Left colon (tissue), 2 donors: ENCODE data around the gene STOX2. TPM values are rescaled to one million over a fixed set of nuclear protein-coding genes. Genes with fewer than 3 reads are reported as not detected.
"Not testable (repeated sequence)": the region's sequence is repeated elsewhere in the genome, so short reads cannot be mapped to it uniquely, and the experiment has no call there.

Experiments
- ATAC-seq: fragments of 200-7000 bp; cut with Tn5 transposase; one replicate; pipeline ENCODE4 v1.9.1; 2020; ENCODE audit warnings: mild to moderate bottlenecking, moderate library complexity
- DNase-seq, 2 donors: peaks; one replicate each; pipeline ENCODE4 v3.0.0-alpha.2; 2020
- intact Hi-C, 2 donors: fragments of 100-400 bp; cut with DNase I in 1 of 2; cut with micrococcal nuclease in 1 of 2; formaldehyde crosslinking; loops; one replicate each; pipeline versions ENCODE4 v1.11.2 to v1.14.0; 2022; cut with DNase I, micrococcal nuclease
- total RNA-seq, 2 donors: library from RNA; stranded (reverse); fragmentation: NEBNext Ultra II Directional; extraction: Animal tissue kit (Norgen Biotek cat#: 25700); gene quantifications; one replicate each; pipeline ENCODE4 v1.2.1, GENCODE V29; 2021
- donor health status: DM: no; HTN: no; CAD: no.
- donor health status: DM: yes; HTN: yes; CAD: no.

The STOX2 gene
- total RNA-seq, 2 donors from 2014 or later: 1.8 to 2.7 TPM

GRCh38 chr4:183924362-183925044 lies 19.4 kb downstream of the STOX2 start:
- DNase-seq (no peak), ATAC-seq (no peak)
- intact Hi-C loops: no loop called here

- intact Hi-C loops: no loop called here
- DNase-seq (no peak), ATAC-seq (no peak)
Measured at GRCh38 chr4:183926950-183927349, 21.8 kb downstream of the STOX2 start.

GRCh38 chr4:183932576-183932975 lies 27.5 kb downstream of the STOX2 start:
- DNase-seq: no peak
- intact Hi-C loops: no loop called here
- no peak for ATAC-seq

GRCh38 chr4:183934761-183935160 lies 29.7 kb downstream of the STOX2 start:
- DNase-seq (no peak), ATAC-seq (no peak)
- intact Hi-C loops: no loop called here

DNA sequence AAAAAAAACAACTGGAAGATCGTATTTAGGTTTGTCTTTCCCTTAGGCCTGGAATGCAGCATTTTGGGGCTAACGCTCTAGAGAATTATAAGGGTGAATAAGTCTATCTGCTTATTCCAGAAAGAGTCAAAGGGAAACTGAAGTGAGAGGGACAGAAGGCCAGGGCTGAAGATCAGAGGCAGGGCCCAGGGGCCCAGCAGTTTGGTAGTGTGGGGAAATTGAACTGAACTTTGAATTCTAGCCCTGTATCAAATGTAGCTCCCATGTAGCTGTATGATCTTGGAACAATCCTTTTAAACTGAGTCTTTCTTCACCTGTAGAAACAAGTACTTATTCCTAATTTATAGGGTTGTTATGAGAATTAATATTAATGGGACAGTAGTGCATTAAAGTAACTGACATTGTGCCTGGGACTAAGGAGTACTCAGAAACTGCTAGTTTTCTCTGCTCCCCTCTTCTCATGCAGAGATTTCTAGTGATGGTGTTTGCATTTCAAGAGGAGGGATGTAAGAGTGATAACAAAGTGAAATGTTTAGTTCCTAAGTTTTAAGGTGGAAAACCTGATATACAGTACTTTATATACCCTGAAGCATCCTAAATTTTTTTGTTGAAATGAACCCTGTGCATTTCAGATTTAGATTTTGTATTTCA lies 30.4 kb downstream of the STOX2 start:
- ATAC-seq (no peak), DNase-seq (no peak)
- intact Hi-C loops: no loop called here

DNA sequence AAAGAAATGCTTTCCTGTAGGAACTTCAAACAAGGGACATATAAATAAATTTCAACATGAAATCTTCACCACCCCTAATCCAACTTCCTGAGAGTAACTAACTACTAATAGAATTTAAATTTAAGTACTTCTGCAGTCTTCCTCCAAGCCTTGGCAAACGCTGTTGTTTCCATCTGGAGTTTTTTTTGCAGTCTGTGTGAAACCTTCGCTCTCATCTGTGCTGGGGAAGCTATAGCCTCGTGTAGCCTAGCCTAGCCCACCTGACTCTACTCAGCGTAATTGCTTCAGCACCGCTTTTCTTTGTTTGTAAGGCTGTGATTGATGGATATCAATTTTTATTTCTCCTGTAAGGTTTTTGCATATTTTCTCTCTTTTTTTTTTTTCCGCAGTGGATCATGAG lies 30.9 kb downstream of the STOX2 start:
- DNase-seq (no peak), ATAC-seq (no peak)
- intact Hi-C loops: no loop called here

GRCh38 chr4:183936574-183937345 lies 31.7 kb downstream of the STOX2 start:
- intact Hi-C loops: no loop called here
- DNase-seq (no peak), ATAC-seq (no peak)

DNA sequence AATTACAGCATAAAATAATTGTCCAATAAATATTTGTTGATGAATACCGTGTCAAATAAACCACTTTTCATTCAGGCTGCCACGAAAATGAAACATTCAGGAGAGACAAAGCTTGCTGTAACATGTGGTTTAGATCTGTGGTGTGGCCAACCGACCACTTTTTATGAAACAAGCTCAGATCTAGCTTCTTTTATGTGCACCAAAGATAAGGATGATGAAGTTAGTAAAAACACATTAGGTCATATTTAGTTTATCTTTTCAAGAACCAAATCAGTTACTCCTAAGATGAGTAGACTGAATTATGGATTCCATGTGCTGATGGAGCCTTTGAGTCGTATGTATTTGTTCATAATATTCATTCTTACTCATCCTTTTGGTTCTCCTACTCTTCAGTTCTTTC lies 35.8 kb downstream of the STOX2 start:
- ATAC-seq (no peak), DNase-seq (no peak)
- intact Hi-C loops: no loop called here

- DNase-seq: no peak
- ATAC-seq: no peak
- intact Hi-C loops: no loop called here
Measured at GRCh38 chr4:183941964-183942363, 36.9 kb downstream of the STOX2 start.

- no peak for DNase-seq
- intact Hi-C loops: no loop called here
- ATAC-seq: no peak
Measured at GRCh38 chr4:183945741-183946140, 40.6 kb downstream of the STOX2 start.

DNA sequence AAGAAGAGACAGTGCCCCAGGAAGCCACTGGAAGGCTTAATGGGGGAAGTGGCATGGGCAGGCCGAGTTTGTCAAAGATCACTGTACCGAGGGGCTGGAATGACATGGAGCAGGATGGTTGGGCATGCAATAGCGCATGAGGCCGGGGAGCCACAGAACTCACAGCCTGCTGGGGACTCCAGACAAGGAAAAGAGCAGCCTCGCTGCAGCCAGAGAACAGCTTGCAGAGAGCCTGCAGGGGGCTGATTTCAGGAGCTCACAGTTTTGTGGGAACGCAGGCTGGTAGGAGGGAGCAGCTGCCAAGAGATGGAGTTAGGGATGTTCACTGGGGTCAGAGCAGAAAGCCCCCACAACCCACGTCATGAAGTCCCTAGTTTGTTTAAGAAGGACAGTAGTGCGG lies 45.4 kb downstream of the STOX2 start:
- DNase-seq (no peak), ATAC-seq (no peak)
- intact Hi-C loops: no loop called here

- DNase-seq, ATAC-seq, intact Hi-C loops: not testable (repeated sequence)
Measured at GRCh38 chr4:183952652-183953051, 47.5 kb downstream of the STOX2 start.

- intact Hi-C loops: no loop called here
- no peak for ATAC-seq
- no peak for DNase-seq
Measured at GRCh38 chr4:183959319-183960045, 54.4 kb downstream of the STOX2 start.

DNA sequence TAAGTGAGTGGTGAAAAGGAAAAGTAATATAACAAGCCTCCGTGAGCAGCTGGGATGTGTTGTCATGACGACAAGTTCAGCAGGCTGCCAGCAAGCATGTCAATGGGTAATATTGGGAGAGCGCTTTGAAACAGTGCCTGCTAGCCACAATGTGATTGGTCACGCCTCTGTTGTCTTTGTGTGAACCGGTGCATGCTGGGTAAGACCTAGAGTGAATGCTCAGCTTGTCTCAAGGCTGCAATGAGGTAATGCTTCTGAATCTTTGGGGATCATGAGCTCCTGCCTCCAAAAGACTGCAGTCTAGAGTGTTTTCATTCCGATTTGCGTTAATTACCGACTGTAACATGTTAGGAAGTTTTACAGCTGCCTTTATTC lies 54.9 kb downstream of the STOX2 start:
- peak; percentile 76 for ATAC-seq
- peak; percentile 23 to 52 for DNase-seq
- intact Hi-C loops: no loop called here

GRCh38 chr4:183960962-183961541 lies 55.9 kb downstream of the STOX2 start:
- DNase-seq: peak in 1 of 2 donors; percentile 19
- intact Hi-C loops: no loop called here

DNA sequence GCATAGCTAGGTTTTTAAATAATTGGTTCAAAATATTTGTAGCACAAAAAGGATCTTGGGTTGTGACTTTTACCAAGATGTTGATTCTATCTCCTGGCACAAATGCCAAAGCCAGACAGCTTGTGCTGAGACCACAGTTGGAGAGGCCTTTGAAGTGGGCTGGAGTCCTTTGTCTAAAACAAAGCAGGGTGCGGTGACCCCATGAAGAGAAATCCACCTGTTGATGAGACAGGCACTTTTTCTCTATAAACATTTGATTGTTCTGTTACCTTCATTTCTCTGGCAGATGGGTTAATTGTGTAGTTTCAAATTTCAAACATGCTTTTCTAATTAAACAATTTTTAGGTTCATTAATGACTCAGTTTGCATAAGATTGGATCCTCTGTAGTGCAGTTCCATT lies 56.7 kb downstream of the STOX2 start:
- ATAC-seq: no peak
- intact Hi-C loops: no loop called here
- DNase-seq: no peak

More at GRCh38 chr4:183960962-183961541, 55.9 kb downstream of the STOX2 start:
- ATAC-seq: peak; percentile 35

DNA sequence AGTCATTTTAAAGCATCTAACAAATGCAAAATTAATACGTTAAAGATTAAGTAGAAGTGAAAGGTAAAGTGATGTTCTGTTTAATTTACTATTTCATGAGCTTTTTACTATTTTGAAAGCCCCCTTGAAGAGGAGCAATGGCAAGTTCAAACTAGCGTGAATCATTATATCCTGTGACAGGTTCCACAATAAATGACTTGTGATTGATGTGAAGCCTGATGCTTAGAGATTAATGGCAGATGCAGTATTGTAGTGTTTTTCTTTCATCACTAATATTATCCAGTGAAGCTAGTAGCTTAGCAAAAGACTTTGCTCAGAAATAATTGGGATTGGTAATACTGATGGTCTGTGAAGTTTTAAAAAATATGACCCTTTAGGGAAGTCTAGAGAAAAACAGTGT lies 57.3 kb downstream of the STOX2 start:
- DNase-seq (no peak), ATAC-seq (no peak)
- intact Hi-C loops: no loop called here

DNA sequence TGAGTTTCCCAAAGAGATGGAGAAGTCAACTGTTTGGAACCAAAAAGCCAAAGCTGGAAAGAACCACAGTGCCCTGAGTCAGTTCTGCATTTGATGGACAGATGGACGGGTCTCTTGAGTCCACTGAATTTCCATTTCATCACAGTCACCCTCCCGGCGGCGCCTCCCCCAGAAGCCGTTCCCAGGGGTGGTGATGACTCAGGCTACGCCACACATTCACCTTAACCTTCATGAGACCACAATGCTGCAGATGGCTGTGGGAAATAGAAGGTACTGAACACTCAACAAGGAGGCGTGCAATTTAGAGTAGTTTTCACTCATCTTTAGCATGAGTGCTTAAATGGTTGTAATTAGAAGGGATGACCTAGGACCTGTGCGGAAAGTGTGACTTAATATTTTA lies 61.3 kb downstream of the STOX2 start:
- intact Hi-C loops: no loop called here
- DNase-seq: no peak
- ATAC-seq: no peak

GRCh38 chr4:183967266-183967665 lies 62.2 kb downstream of the STOX2 start:
- ATAC-seq (no peak), DNase-seq (no peak)
- intact Hi-C loops: no loop called here
